CD14-positive monocyte (primary cell): ENCODE measurements around the gene C1S. TPM values are rescaled to one million over a fixed set of nuclear protein-coding genes. Genes with fewer than 3 reads are reported as not detected.

Experiments used
- DNase-seq, 3 donors: peaks; one replicate each; pipeline ENCODE4 v3.0.0-alpha.2; 2011 to 2022
- H2AFZ ChIP-seq: 2 replicates; pipeline ENCODE4 v1.6.0; 2012; ENCODE audit warnings: mild to moderate bottlenecking, low read depth, low read length, inconsistent platforms; ENCODE audit not compliant: insufficient read depth, poor library complexity, severe bottlenecking
- H3K27ac ChIP-seq, 2 donors: 1 replicate in 1 of 2; 2 replicates in 1 of 2; pipeline ENCODE4 v1.5.1; 2012 to 2013; ENCODE audit warnings: low read length in 2 of 2, control low read depth in 1 of 2, inconsistent platforms in 1 of 2, low read depth in 1 of 2, mild to moderate bottlenecking in 1 of 2
- H3K27me3 ChIP-seq, 2 donors: one replicate each; pipeline versions ENCODE4 v1.6.0 to v1.6.1; 2011 to 2013; ENCODE audit warnings: low read length in 2 of 2; ENCODE audit not compliant: control insufficient read depth in 2 of 2, insufficient read depth in 2 of 2
- H3K36me3 ChIP-seq, 2 donors: replicated peaks in 1 of 2; 1 replicate in 1 of 2; 2 replicates in 1 of 2; pipeline versions ENCODE4 v1.5.1 to v1.6.1; 2012 to 2013; ENCODE audit warnings: low read length in 2 of 2, control low read depth in 1 of 2, inconsistent platforms in 1 of 2, mild to moderate bottlenecking in 1 of 2; ENCODE audit not compliant: insufficient read depth in 2 of 2, control insufficient read depth in 1 of 2
- H3K4me1 ChIP-seq, 2 donors: 1 replicate in 1 of 2; 2 replicates in 1 of 2; pipeline versions ENCODE4 v1.5.1 to v1.6.1; 2012 to 2013; ENCODE audit warnings: low read length in 2 of 2, control low read depth in 1 of 2, inconsistent platforms in 1 of 2, mild to moderate bottlenecking in 1 of 2, moderate library complexity in 1 of 2; ENCODE audit not compliant: insufficient read depth in 2 of 2, control insufficient read depth in 1 of 2
- H3K4me2 ChIP-seq: replicated peaks from 2 replicates; pipeline ENCODE3; 2012; ENCODE audit warnings: low read length, moderate library complexity, mild to moderate bottlenecking; ENCODE audit not compliant: poor library complexity, severe bottlenecking; ENCODE audit errors: extremely low read depth
- H3K4me3 ChIP-seq, 3 experiments: fragments of 200-600 bp in 1 of 3; sonication (generic) in 1 of 3; replicated peaks in 1 of 3; 1 replicate in 2 of 3; 2 replicates in 1 of 3; pipeline ENCODE4 v1.5.1; 2011 to 2013; ENCODE audit warnings: low read length in 3 of 3, mild to moderate bottlenecking in 3 of 3, control low read depth in 2 of 3, low read depth in 2 of 3, inconsistent platforms in 1 of 3, moderate library complexity in 1 of 3
- H3K79me2 ChIP-seq: 2 replicates; pipeline ENCODE4 v1.6.0; 2012; ENCODE audit warnings: mild to moderate bottlenecking, control low read depth, inconsistent platforms, low read length, moderate library complexity; ENCODE audit not compliant: insufficient read depth
- H3K9ac ChIP-seq: 2 replicates; pipeline ENCODE4 v1.6.0; 2017; ENCODE audit warnings: low read length, mild to moderate bottlenecking; ENCODE audit not compliant: insufficient read depth, poor library complexity, severe bottlenecking
- H3K9me3 ChIP-seq, 2 donors: replicated peaks in 1 of 2; 1 replicate in 1 of 2; 2 replicates in 1 of 2; pipeline versions ENCODE4 v1.5.1 to v1.6.1; 2012 to 2013; ENCODE audit warnings: low read length in 2 of 2, control low read depth in 1 of 2; ENCODE audit not compliant: control insufficient read depth in 1 of 2, insufficient read depth in 1 of 2
- H4K20me1 ChIP-seq: 2 replicates; pipeline ENCODE4 v1.6.0; 2012; ENCODE audit warnings: mild to moderate bottlenecking, low read length, control low read depth, moderate library complexity; ENCODE audit not compliant: insufficient read depth
- H3K27ac Mint-ChIP-seq, 7 donors: one replicate each; pipeline ENCODE4 v1.8.0; 2020; ENCODE audit warnings: mild to moderate bottlenecking in 7 of 7, mixed read lengths in 7 of 7, moderate library complexity in 6 of 7, inconsistent platforms in 2 of 7
- H3K27me3 Mint-ChIP-seq, 3 donors: one replicate each; pipeline ENCODE4 v1.8.0; 2021 to 2022; ENCODE audit warnings: low read depth in 3 of 3, mild to moderate bottlenecking in 3 of 3, mixed read lengths in 3 of 3, moderate library complexity in 3 of 3, inconsistent platforms in 1 of 3
- H3K36me3 Mint-ChIP-seq, 2 donors: one replicate each; pipeline ENCODE4 v1.8.0; 2020; ENCODE audit warnings: mixed read lengths in 2 of 2, inconsistent platforms in 1 of 2, mild to moderate bottlenecking in 1 of 2
- H3K4me1 Mint-ChIP-seq: one replicate; pipeline ENCODE4 v1.8.0; 2020; ENCODE audit warnings: mild to moderate bottlenecking, mixed read lengths
- H3K4me3 Mint-ChIP-seq, 2 donors: one replicate each; pipeline ENCODE4 v1.8.0; 2020; ENCODE audit warnings: mild to moderate bottlenecking in 2 of 2, mixed read lengths in 2 of 2, moderate library complexity in 1 of 2
- H3K9me3 Mint-ChIP-seq, 7 donors: one replicate each; pipeline ENCODE4 v1.8.0; 2020 to 2022; ENCODE audit warnings: mixed read lengths in 7 of 7, mild to moderate bottlenecking in 6 of 7, moderate library complexity in 6 of 7, inconsistent platforms in 2 of 7
- CTCF ChIP-seq: fragments of 200-600 bp; IDR thresholded peaks from one replicate; pipeline ENCODE4 v1.8.0; 2022; ENCODE audit warnings: antibody characterized with exemption, mild to moderate bottlenecking
- WGBS: methylation state at CpG from one replicate; pipeline ENCODE4 v1.1.5; 2013; ENCODE audit warnings: missing lambda C conversion rate; ENCODE audit not compliant: insufficient coverage; 5-methylcytosine and 5-hydroxymethylcytosine counted together
- intact Hi-C, 2 donors: fragments of 100-400 bp; cut with micrococcal nuclease; formaldehyde crosslinking; loops; one replicate each; pipeline versions ENCODE4 v1.15.0 to v1.15.1; 2023
- polyA plus RNA-seq, 3 donors: library from polyadenylated mRNA; depleted of rRNA in 1 of 3; unstranded in 2 of 3; stranded (reverse) in 1 of 3; fragments of 300-500 nt in 2 of 3; fragments of >200 nt in 1 of 3; fragmentation: Illumina TruSeq in 2 of 3; gene quantifications; 1 replicate in 2 of 3; 2 replicates in 1 of 3; pipeline ENCODE4 v1.2.3, GENCODE V29; 2012 to 2021

C1S gene
- polyA plus RNA-seq, 3 donors: 1.00 TPM; not detected in 2

GRCh38 chr12:7116916-7117315 lies 56.4 kb downstream of the C1S start:
- Mint-ChIP-seq H3K36me3 (peaks cover 38 to 42% of the 10 kb centered on the region in 2 donors), H3K4me3 (no peak overlapping the region), H3K27me3 (peaks cover 0 to 2% (median 1%) of the 10 kb centered on the region in 3 donors), H3K27ac (no peak overlapping the region), H3K4me1 (peaks cover 15% of the 10 kb centered on the region), H3K9me3 (peaks cover 3 to 9% (median 6%) of the 10 kb centered on the region in 7 donors)
- Histone ChIP-seq H3K4me3 (no peak overlapping the region), H3K9me3 (no peaks in the 10 kb centered on the region), H3K27me3 (no peaks in the 10 kb centered on the region), H2AFZ (no peak overlapping the region), H3K4me1 (peaks cover 4 to 8% of the 10 kb centered on the region in 2 donors), H3K27ac (no peak overlapping the region), H3K79me2 (no peaks in the 10 kb centered on the region), H3K9ac (no peak overlapping the region), H4K20me1 (no peaks in the 10 kb centered on the region), H3K4me2 (no peak overlapping the region), H3K36me3 (peaks cover 0 to 7% of the 10 kb centered on the region in 2 donors)
- intact Hi-C loops: loop anchor here in 1 of 2 donors (10.0 kb wide), 1 partner anchor 92 kb away; no protein-coding TSS in a partner anchor
- TF ChIP-seq CTCF: no peak
- DNase-seq: no peak
- 96% methylated on average over 7 of the region's 9 CpGs for WGBS

DNA sequence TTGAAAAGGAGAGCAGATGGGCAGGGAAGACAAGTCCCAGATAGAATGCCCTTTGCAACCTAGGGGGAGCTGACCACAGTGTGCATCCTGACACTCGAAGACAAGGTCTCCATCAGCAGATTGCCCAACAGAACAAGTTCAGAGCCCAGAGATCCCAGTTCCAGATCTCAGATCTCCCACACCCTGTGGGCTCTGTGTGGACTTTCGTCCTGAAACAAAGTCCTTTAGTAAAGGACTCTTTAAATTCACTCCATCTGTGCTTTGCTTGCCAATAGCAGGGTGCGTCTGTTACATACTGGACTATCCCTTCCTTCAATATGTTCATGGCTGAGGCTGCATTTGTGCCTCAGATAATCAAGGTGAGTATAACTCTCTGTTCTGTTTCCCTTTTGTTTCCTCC lies 57.2 kb downstream of the C1S start:
- Mint-ChIP-seq H3K4me1 (peaks cover 15% of the 10 kb centered on the region), H3K9me3 (peaks cover 3 to 9% (median 6%) of the 10 kb centered on the region in 7 donors), H3K27ac (no peak overlapping the region), H3K36me3 (peaks cover 38 to 45% of the 10 kb centered on the region in 2 donors), H3K4me3 (no peak overlapping the region), H3K27me3 (peaks cover 0 to 2% (median 1%) of the 10 kb centered on the region in 3 donors)
- intact Hi-C loops: loop anchor here in 1 of 2 donors (10.0 kb wide), 1 partner anchor 93 kb away; no protein-coding TSS in a partner anchor
- H3K36me3 ChIP-seq: peaks cover 0 to 7% of the 10 kb centered on the region in 2 donors
- DNase-seq: no peak
- TF ChIP-seq CTCF: no peak
- H3K4me1 ChIP-seq: peaks cover 4 to 8% of the 10 kb centered on the region in 2 donors
- H3K9ac ChIP-seq: no peak overlapping the region
- no peaks in the 10 kb centered on the region for H3K9me3 ChIP-seq
- 89% methylated on average over 2 of the region's 3 CpGs for WGBS
- no peak overlapping the region for H3K4me2 ChIP-seq
- H3K27me3 ChIP-seq: no peaks in the 10 kb centered on the region
- no peaks in the 10 kb centered on the region for H4K20me1 ChIP-seq
- H3K27ac ChIP-seq: no peak overlapping the region
- H3K79me2 ChIP-seq: no peaks in the 10 kb centered on the region
- H3K4me3 ChIP-seq: no peak overlapping the region
- no peak overlapping the region for H2AFZ ChIP-seq
